Heart left ventricle (tissue), 13 donors: ENCODE results near the gene CDC42.

Experiments
- CTCF ChIP-seq, 12 donors: fragments of 200-600 bp; sonication (generic) in 4 of 12; IDR thresholded peaks; one replicate each; pipeline versions ENCODE4 v1.5.0 to v1.8.0; 2018 to 2022; ENCODE audit warnings: antibody characterized with exemption in 12 of 12, mild to moderate bottlenecking in 5 of 12
- POLR2A ChIP-seq, 2 donors: fragments of 450-650 bp; IDR thresholded peaks; one replicate each; pipeline ENCODE4 v1.6.1; 2017; ENCODE audit warnings: antibody characterized with exemption in 2 of 2, mild to moderate bottlenecking in 2 of 2, moderate library complexity in 2 of 2
- donor health status: ischemic (EF 13 %, LVEDD 7.1; RV severe dilation, severe dysfunction).
- donor health status: DM: no; HTN: yes; CAD: no.
- donor health status: DM: no; HTN: no; CAD: no.
- donor health status: ischemic (EF 25% LVEDD 6.9; RV normal size, moderate dysfunction).
- donor health status: ischemic (EF 25% LVEDD 5.7; RV mildly dilated, moderate dysfunction).
- donor health status: ischemic (EF 35%, LVEDD 5.7; RV mildly dilated, moderate dysfunction).
- donor health status: nonischemic (EF 11% LVEDD 7.7; RV severe dilation, severe dysfunction).
- donor health status: DM: yes; HTN: yes; CAD: no.
- donor health status: PGD.
- donor health status: ischemic (EF 29% LVEDD 5.4; RV normal size, mild dysfunction).
- donor health status: nonischemic (EF 23%, LVEDD 6.1; RV moderate dilation, normal function).

- TF ChIP-seq CTCF (IDR thresholded peaks at IDR 0.05) (no peak), POLR2A (IDR thresholded peaks at IDR 0.05) (no peak)
Measured at GRCh38 chr1:22102746-22103145, 50.2 kb downstream of the CDC42 start.
